Sigmoid colon (tissue), 7 donors: ENCODE data around the gene SFXN5. TPM values are rescaled to one million over a fixed set of nuclear protein-coding genes. Genes with fewer than 3 reads are reported as not detected.
"Not testable (repeated sequence)": the region's sequence is repeated elsewhere in the genome, so short reads cannot be mapped to it uniquely, and the experiment has no call there.

Experiments
- DNase-seq: peaks from one replicate; pipeline ENCODE4 v3.0.0-alpha.2; 2019
- H3K27ac ChIP-seq, 4 donors: fragments of 200-600 bp; sonication (generic); one replicate each; pipeline ENCODE4 v1.5.1; 2016 to 2019; ENCODE audit warnings: mild to moderate bottlenecking in 1 of 4
- H3K27me3 ChIP-seq, 3 donors: fragments of 200-600 bp; sonication (generic); one replicate each; pipeline ENCODE4 v1.5.1; 2019; ENCODE audit warnings: mild to moderate bottlenecking in 1 of 3
- H3K36me3 ChIP-seq, 4 donors: fragments of 200-600 bp; sonication (generic); one replicate each; pipeline ENCODE4 v1.5.1; 2016 to 2019
- H3K4me1 ChIP-seq, 4 donors: fragments of 200-600 bp; sonication (generic); one replicate each; pipeline ENCODE4 v1.5.1; 2017 to 2019
- H3K4me3 ChIP-seq, 4 donors: fragments of 200-600 bp; sonication (generic); one replicate each; pipeline ENCODE4 v1.5.1; 2017 to 2019; ENCODE audit warnings: mild to moderate bottlenecking in 2 of 4, moderate library complexity in 1 of 4
- H3K9me3 ChIP-seq, 4 donors: fragments of 200-600 bp in 3 of 4; sonication (generic) in 3 of 4; one replicate each; pipeline versions ENCODE4 v1.5.1 to v1.6.1; 2013 to 2019
- EP300 ChIP-seq, 4 donors: sonication (generic); formaldehyde crosslinking; IDR thresholded peaks; one replicate each; pipeline ENCODE4 v1.6.1; 2017; ENCODE audit warnings: antibody characterized with exemption in 4 of 4
- POLR2A ChIP-seq, 2 donors: fragments of 450-650 bp; IDR thresholded peaks; one replicate each; pipeline ENCODE4 v1.6.1; 2016; ENCODE audit warnings: antibody characterized with exemption in 2 of 2, mild to moderate bottlenecking in 2 of 2, moderate library complexity in 2 of 2
- POLR2AphosphoS5 ChIP-seq, 4 donors: sonication (generic); formaldehyde crosslinking; IDR thresholded peaks; one replicate each; pipeline ENCODE4 v1.6.1; 2017; ENCODE audit warnings: antibody characterized with exemption in 4 of 4
- WGBS, 2 donors: extraction: QIAGEN DNeasy Blood & Tissue Kit; methylation state at CpG; one replicate each; pipeline ENCODE4 v1.1.7; 2013; 5-methylcytosine and 5-hydroxymethylcytosine counted together
- intact Hi-C: fragments of 100-400 bp; cut with DNase I; formaldehyde crosslinking; loops from one replicate; pipeline ENCODE4 v1.15.1; 2023
- polyA plus RNA-seq, 3 donors: library from polyadenylated mRNA; stranded (reverse); fragments of 200-250 nt; gene quantifications; one replicate each; pipeline ENCODE4 v1.2.3, GENCODE V29; 2013
- total RNA-seq, 4 donors: library from RNA; depleted of rRNA; stranded (reverse); fragments of >200 nt; gene quantifications; one replicate each; pipeline ENCODE4 v1.1.0, GENCODE V29; 2016
- TF ChIP-seq, protein P1 (sequence below), 4 experiments: fragments of 450-650 bp in 3 of 4; fragments of 200-600 bp in 1 of 4; IDR thresholded peaks; one replicate each; pipeline ENCODE4 v1.5.1; 2016 to 2019; ENCODE audit warnings: antibody characterized with exemption in 4 of 4, mild to moderate bottlenecking in 3 of 4, moderate library complexity in 2 of 4
- donor health status: healthy with polysubstance abuse.
- donor health status: Bipolar disorder and iron deficiency.
- donor health status: healthy.

Gene SFXN5
- total and polyA plus RNA-seq, 7 donors: 5.4 to 27.1 (median 11.1) TPM

GRCh38 chr2:73067043-73067442 lies 4.5 kb downstream of the SFXN5 start:
- Histone ChIP-seq H3K36me3 (no peaks in the 10 kb centered on the region), H3K9me3 (no peaks in the 10 kb centered on the region), H3K27me3 (no peaks in the 10 kb centered on the region), H3K27ac (no peak overlapping the region), H3K4me1 (peaks cover 0 to 45% (median 24%) of the 10 kb centered on the region in 4 donors), H3K4me3 (no peak overlapping the region)
- 93 to 96% methylated on average over 2 of the region's 2 CpGs for WGBS, 2 donors
- intact Hi-C loops: no loop called here
- DNase-seq: no peak
- TF ChIP-seq POLR2A (IDR thresholded peaks at IDR 0.05) (no peak), EP300 (IDR thresholded peaks at IDR 0.05) (no peak), POLR2AphosphoS5 (IDR thresholded peaks at IDR 0.05) (no peak)
- TF ChIP-seq, protein P1, sequence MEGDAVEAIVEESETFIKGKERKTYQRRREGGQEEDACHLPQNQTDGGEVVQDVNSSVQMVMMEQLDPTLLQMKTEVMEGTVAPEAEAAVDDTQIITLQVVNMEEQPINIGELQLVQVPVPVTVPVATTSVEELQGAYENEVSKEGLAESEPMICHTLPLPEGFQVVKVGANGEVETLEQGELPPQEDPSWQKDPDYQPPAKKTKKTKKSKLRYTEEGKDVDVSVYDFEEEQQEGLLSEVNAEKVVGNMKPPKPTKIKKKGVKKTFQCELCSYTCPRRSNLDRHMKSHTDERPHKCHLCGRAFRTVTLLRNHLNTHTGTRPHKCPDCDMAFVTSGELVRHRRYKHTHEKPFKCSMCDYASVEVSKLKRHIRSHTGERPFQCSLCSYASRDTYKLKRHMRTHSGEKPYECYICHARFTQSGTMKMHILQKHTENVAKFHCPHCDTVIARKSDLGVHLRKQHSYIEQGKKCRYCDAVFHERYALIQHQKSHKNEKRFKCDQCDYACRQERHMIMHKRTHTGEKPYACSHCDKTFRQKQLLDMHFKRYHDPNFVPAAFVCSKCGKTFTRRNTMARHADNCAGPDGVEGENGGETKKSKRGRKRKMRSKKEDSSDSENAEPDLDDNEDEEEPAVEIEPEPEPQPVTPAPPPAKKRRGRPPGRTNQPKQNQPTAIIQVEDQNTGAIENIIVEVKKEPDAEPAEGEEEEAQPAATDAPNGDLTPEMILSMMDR (IDR thresholded peaks at IDR 0.05): no peak

DNA sequence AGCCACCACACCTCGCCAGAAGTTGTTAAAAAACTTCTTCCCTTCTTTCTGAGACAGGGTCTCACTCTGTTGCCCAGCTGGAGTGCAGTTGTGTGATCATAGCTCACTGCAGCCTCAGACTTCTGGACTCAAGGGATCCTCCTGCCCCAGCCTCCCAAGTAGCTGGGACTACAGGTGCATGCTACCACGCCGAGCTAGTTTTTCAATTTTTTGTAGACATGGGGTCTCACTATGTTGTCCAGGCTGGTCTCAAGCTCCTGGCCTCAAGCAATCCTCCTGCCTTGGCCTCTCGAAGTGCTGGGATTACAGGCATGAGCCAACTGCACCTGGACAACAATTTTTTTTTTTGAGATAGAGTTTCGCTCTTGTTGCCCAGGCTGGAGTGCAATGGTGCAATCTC lies 6.4 kb downstream of the SFXN5 start:
- peaks cover 0 to 34% (median 21%) of the 10 kb centered on the region in 4 donors for H3K4me1 ChIP-seq
- H3K36me3 ChIP-seq, H3K9me3 ChIP-seq, H3K27ac ChIP-seq, intact Hi-C loops, DNase-seq, H3K27me3 ChIP-seq, H3K4me3 ChIP-seq: not testable (repeated sequence)
- 97% methylated on average over 5 of the region's 5 CpGs for whole genome bisulfite sequencing, 2 donors

- peaks cover 0 to 25% (median 12%) of the 10 kb centered on the region in 4 donors for H3K4me1 ChIP-seq
- WGBS, 2 donors: 41 to 80% methylated on average over 8 of the region's 8 CpGs
Measured at GRCh38 chr2:73063909-73064875, 7.3 kb downstream of the SFXN5 start.

GRCh38 chr2:73063472-73063871 lies 8.0 kb downstream of the SFXN5 start:
- DNase-seq: no peak
- H3K9me3 ChIP-seq: no peaks in the 10 kb centered on the region
- peaks cover 0 to 18% (median 6%) of the 10 kb centered on the region in 4 donors for H3K4me1 ChIP-seq
- no peaks in the 10 kb centered on the region for H3K36me3 ChIP-seq
- peak overlapping the region in 1 of 4 donors; percentile 63 for H3K27ac ChIP-seq
- H3K27me3 ChIP-seq: no peaks in the 10 kb centered on the region
- intact Hi-C loops: no loop called here
- H3K4me3 ChIP-seq: no peak overlapping the region
- WGBS, 2 donors: 69 to 85% methylated on average over 4 of the region's 4 CpGs
- TF ChIP-seq POLR2A (IDR thresholded peaks at IDR 0.05): no peak
- TF ChIP-seq EP300 (IDR thresholded peaks at IDR 0.05): no peak

More at GRCh38 chr2:73063909-73064875, 7.3 kb downstream of the SFXN5 start:
- DNase-seq: no peak
- H3K36me3 ChIP-seq: no peaks in the 10 kb centered on the region
- intact Hi-C loops: no loop called here
- H3K27me3 ChIP-seq: no peaks in the 10 kb centered on the region
- peak overlapping the region in 1 of 4 donors; percentile 63 for H3K27ac ChIP-seq
- H3K4me3 ChIP-seq: no peak overlapping the region
- no peaks in the 10 kb centered on the region for H3K9me3 ChIP-seq
- TF ChIP-seq POLR2AphosphoS5 (IDR thresholded peaks at IDR 0.05) (no peak), POLR2A (IDR thresholded peaks at IDR 0.05) (no peak), EP300 (IDR thresholded peaks at IDR 0.05) (no peak)
- TF ChIP-seq, protein P1 (IDR thresholded peaks at IDR 0.05): no peak

- Histone ChIP-seq H3K9me3 (peaks cover 0 to 4% (median 0%) of the 10 kb centered on the region in 4 donors), H3K27ac (no peak overlapping the region), H3K4me3 (no peak overlapping the region), H3K36me3 (peaks cover 0 to 26% (median 8%) of the 10 kb centered on the region in 4 donors), H3K27me3 (no peaks in the 10 kb centered on the region), H3K4me1 (peaks cover 0 to 10% (median 3%) of the 10 kb centered on the region in 4 donors)
- WGBS, 2 donors: 74 to 92% methylated on average over 6 of the region's 6 CpGs
- TF ChIP-seq POLR2AphosphoS5 (IDR thresholded peaks at IDR 0.05) (no peak), POLR2A (IDR thresholded peaks at IDR 0.05) (no peak), EP300 (IDR thresholded peaks at IDR 0.05) (no peak)
- TF ChIP-seq, protein P1 (IDR thresholded peaks at IDR 0.05): no peak
- intact Hi-C loops: no loop called here
- no peak for DNase-seq
Measured at GRCh38 chr2:73059106-73059505, 12.4 kb downstream of the SFXN5 start.
